ENCODE results near the gene TMEM253.

The TMEM253 gene

GRCh38 chr14:21090940-21091663 lies 9.8 kb upstream of the TMEM253 start:
- DNase-seq = no peak

DNA sequence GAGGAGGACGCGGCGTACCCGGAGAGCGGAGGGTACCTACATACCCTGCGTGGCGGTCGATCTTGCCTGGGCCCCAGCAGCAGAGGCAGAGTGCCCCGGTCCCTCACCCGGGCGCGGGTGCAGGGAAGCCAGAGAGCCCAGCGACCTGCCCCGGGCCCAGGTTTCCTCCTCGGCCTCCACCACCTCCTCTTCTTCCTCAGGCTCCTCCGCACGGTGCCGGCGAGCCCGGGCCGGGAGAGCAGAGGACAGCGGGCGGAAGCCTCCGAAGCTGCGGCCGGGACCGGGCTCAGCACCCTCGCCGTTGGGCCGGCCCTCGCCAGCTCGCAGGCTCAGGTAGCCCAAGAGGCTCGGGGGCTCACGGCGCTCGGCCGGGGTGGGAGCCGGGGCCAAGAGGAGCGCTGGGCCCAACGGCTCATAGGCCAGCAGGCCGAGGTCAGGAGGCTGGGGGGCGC lies 9.0 kb upstream of the TMEM253 start:
- no peak for DNase-seq

GRCh38 chr14:21092273-21093011 lies 8.4 kb upstream of the TMEM253 start:
- DNase-seq = peak; percentile 88 to 91

DNA sequence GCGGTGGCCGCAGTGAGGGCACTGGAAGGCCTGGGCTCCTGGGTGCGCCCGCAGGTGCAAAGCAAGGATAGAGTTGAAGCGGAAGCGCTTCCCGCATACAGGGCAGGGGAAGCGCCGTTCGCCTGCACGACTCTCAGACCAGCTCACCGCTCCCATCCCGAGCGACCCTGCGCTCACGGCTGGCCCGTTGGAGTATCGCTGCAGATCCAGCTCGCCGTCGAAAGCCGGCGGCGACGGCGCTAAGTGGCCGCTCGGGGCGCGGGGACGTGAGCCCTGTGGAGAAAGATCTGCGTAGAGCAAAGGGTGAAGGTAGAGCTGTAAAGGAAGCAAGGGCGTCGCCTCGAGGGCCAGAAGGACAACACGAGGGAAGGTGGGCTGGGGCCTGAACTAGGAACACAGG lies 7.8 kb upstream of the TMEM253 start:
- DNase-seq = no peak

DNA sequence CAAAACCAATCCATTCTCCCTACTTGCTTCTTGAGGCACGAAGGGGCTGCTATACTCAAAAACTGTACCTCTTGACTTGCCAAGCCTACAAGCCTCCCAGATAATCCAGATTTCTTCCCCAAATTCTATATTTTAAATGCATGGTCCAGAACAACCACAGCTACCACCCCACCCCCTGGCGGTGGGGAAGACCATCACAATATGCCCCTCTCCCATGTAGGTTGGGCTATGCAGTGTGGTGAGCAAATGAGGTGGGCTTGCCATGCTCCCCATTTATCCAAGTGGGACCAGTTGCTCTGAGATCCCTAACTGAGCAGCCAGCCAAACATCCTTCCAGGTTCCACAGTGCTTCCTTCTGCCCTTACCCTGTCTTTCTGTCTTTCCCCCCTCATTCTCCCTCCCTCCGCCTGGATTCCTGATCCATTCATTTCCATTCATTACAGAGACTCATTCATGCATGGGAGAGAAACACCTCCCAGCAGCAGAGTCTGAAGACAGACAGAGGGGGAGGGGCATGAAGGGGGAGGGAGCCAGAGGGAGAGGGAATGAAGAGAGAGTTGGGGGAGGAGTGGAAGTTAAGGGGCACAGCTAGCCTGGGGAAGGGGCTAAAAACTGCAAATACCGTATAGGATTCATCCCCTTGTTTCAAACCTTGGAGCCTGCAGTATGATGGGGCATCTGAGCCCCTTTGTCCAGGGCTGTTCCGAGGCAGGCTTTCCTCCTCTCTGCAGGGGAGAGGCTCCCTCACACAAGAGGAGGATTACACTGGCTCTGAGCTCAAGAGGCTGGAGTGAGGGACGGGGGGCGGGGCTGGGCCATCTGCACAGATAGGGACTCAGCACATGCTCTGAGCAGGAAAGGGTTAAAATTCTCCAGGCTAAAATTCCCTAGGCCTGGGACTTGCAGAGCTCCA lies 6.8 kb upstream of the TMEM253 start:
- DNase-seq = no peak

GRCh38 chr14:21095430-21096205 lies 5.2 kb upstream of the TMEM253 start:
- no peak for DNase-seq

DNA sequence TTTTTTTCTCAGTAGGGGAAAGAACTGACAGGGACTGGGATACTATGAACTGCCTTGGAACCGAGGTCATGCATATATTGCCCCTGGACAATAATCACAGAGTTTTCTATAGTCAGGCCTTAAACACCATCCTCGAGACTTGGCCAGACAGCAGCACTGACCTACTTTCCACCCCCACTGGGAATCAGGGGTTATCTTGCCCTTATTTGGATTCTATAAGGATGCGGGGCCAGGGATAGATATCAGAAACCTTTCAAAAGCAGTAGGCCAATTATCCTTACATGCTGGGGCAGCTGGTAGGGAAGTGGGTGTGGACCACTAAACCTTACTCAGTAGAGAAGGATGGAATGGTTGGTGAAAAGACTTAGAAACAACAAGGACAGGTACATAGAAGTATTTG lies 4.4 kb upstream of the TMEM253 start:
- DNase-seq = no peak

DNA sequence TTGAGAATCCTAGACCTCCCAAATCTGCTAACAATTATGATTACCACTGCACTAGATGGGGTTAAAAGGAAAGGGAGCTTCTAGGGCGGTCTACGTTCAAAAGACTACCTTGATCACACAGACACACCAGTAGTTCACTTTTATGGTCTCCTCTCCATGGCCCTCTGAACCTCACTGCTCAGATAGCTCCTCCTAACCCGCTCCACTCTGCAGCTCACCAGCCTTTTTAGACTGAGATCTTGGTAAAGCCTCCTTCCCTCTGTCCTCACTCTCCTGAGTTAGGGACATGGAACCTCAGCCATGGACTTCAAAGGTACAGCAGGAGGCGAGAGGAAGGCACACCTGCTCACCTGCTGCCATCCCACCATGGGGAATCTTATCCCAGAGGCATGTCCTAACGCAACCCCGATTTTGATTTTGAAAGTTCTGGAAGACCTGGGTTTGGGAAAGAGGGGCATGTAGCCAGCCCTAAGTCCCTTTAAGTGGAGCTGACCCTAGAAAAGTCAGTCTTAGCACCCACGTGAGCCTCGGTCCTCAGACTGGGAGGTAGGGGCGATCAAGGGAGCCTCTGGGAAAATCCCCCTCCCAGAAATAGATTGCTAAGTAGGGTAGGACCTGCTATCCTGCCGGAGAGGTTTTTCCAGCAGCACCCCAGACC lies 3.8 kb upstream of the TMEM253 start:
- DNase-seq = no peak

GRCh38 chr14:21097636-21098075 lies 3.2 kb upstream of the TMEM253 start:
- peak in 1 of 2 donors; percentile 27 for DNase-seq

- peak in 1 of 2 donors; percentile 50 for DNase-seq
These were observed 2.6 kb upstream of the TMEM253 start, which contains the start of gene ZNF219 for GRCh38 chr14:21098076-21098891. Gene ZNF219 (minus strand): TSS chr14:21098655. CDS start chr14:21093591, 5,064 bp downstream.

- no peak for DNase-seq
These were observed 1.8 kb upstream of the TMEM253 start for GRCh38 chr14:21098892-21099595.

GRCh38 chr14:21099596-21099985 lies 1.3 kb upstream of the TMEM253 start:
- DNase-seq = no peak

- DNase-seq = no peak
These were observed 1.0 kb downstream of the TMEM253 start for GRCh38 chr14:21101802-21102413.

- DNase-seq = no peak
These were observed 1.9 kb downstream of the TMEM253 start for GRCh38 chr14:21102521-21103410.

DNA sequence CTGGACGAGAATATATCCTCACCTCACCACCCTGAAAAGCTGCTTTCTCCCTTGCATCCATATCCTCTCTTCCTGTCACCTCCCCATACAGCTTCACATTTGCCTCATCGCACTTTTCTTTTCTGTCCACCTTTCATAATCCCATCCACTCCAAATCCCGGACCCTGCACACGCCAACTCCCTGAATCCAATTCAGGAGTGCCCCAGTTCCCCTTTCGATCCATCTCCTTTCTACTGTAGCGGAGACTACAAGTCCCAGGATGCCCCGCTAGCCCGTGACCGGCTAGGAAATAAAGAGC lies 2.5 kb downstream of the TMEM253 start:
- no peak for DNase-seq

DNA sequence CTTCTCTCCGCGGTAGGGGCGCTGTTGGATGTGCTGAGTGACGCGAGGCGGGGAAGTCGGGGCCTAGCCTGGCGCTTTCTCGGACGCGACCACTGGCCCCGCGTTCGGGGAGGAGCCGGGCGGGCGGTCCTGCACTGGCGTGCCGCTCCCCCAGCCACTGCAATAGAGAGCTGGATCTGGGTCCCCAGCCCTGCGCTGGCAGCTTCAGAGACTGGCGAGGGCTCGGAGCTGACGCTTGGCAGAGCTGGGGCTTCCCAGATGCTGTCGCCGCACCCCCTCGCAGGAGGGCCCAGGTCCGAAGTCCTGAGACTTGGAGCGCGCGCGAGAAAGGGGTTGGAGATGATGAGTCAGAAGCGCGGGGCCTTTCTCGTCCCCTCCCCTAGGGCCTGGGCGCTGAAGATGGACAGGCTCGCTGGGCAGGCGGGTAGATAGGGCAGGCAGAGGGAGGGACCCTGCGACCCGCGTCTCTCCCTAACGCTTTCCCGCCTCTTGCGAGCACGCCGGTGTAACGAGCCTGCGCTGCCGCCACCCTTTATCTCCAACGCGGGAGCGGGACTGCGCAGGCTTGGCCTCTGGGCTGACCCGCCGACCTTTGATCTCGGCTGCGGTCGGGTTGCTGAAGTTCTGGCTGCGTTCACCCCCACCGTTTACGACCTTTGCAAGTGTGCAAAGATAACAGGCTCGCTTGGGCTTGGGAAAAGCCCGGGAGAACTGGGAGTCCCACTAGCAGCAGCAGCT lies 3.0 kb downstream of the TMEM253 start:
- peak; percentile 94 to 95 for DNase-seq

GRCh38 chr14:21104448-21105060 lies 3.7 kb downstream of the TMEM253 start:
- peak; percentile 66 to 70 for DNase-seq

GRCh38 chr14:21105095-21105494 lies 4.2 kb downstream of the TMEM253 start:
- DNase-seq = no peak
